A549 treated with RU486 at 1 μM for 4 hours (cell line): ENCODE measurements around the gene METTL16. TPM values are rescaled to one million over a fixed set of nuclear protein-coding genes. Genes with fewer than 3 reads are reported as not detected.

Source experiments
- total RNA-seq: library from RNA; stranded (reverse); fragments of 200-300 nt; extraction: Qiagen RNA extraction; gene quantifications from 5 replicates; pipeline ENCODE4 v1.2.3, GENCODE V29; 2022; ENCODE audit warnings: low read depth

The METTL16 gene
- total RNA-seq, result 29.3 to 39.5 TPM (median 33.0 TPM) in 5 replicates

GRCh38 chr17:2511462-2512369, at the start of gene METTL16:
TSS of gene METTL16 (minus strand) at chr17:2511888. CDS start at chr17:2502331, 9,557 bp downstream.

GRCh38 chr17:2400877-2401425, 110.7 kb downstream of the METTL16 start, which contains the start of gene MNT:
TSS of gene MNT (minus strand) at chr17:2401060. CDS start at chr17:2400712, 348 bp downstream.

Other genes with a start within 250 kb of the METTL16 start
- gene SMG6, start 208.1 kb downstream of the METTL16 start, total RNA-seq, result 19.3 to 32.0 TPM (median 28.3 TPM) in 5 replicates
- gene SRR, start 207.9 kb downstream of the METTL16 start, total RNA-seq, result 6.9 to 12.3 TPM (median 8.7 TPM) in 5 replicates
- 60.5 to 77.3 TPM (median 63.5 TPM) in 5 replicates for gene TSR1, start 175.4 kb downstream of the METTL16 start, total RNA-seq
- gene SGSM2, start 174.4 kb downstream of the METTL16 start, total RNA-seq, result 31.2 to 43.4 TPM (median 36.6 TPM) in 5 replicates
- gene MNT, start 110.8 kb downstream of the METTL16 start, total RNA-seq, result 14.0 to 24.0 TPM (median 18.9 TPM) in 5 replicates
- gene PAFAH1B1, start 81.8 kb upstream of the METTL16 start, total RNA-seq, result 176 to 195 TPM (median 184 TPM) in 5 replicates
- gene CLUH, start 199.9 kb upstream of the METTL16 start, total RNA-seq, result 89.5 to 125 TPM (median 107 TPM) in 5 replicates
- 0.09 to 0.19 TPM (median 0.15 TPM) in 5 replicates for gene CCDC92B, start 237.8 kb upstream of the METTL16 start, total RNA-seq